MM.1S (cell line): ENCODE data around the gene MICAL2.

Experiments
- DNase-seq: peaks from one replicate; pipeline ENCODE4 v3.0.0-alpha.2; 2015
- H2AFZ ChIP-seq: fragments of 300-600 bp; sonication (generic); 2 replicates; pipeline ENCODE4 v1.6.0; 2016; ENCODE audit warnings: antibody characterized with exemption, low read length
- H3F3A ChIP-seq: fragments of 300-600 bp; sonication (generic); 2 replicates; pipeline ENCODE4 v1.6.1; 2016; ENCODE audit warnings: mild to moderate bottlenecking, antibody characterized with exemption, low read length, moderate library complexity, mixed read lengths; ENCODE audit not compliant: insufficient read depth
- H3K27ac ChIP-seq: fragments of 300-600 bp; sonication (generic); 2 replicates; pipeline ENCODE4 v1.5.1; 2016; ENCODE audit warnings: mild to moderate bottlenecking, low read length
- H3K27me3 ChIP-seq: fragments of 300-600 bp; sonication (generic); replicated peaks from 2 replicates; pipeline ENCODE4 v1.6.0; 2016; ENCODE audit warnings: low read length; ENCODE audit not compliant: insufficient read depth
- H3K36me3 ChIP-seq: fragments of 300-600 bp; sonication (generic); replicated peaks from 2 replicates; pipeline ENCODE4 v1.6.1; 2016; ENCODE audit warnings: mild to moderate bottlenecking, low read length, mixed read lengths; ENCODE audit not compliant: insufficient read depth
- H3K4me1 ChIP-seq: fragments of 300-600 bp; sonication (generic); 2 replicates; pipeline ENCODE4 v1.6.1; 2016; ENCODE audit warnings: low read length, mixed read lengths
- H3K4me2 ChIP-seq: fragments of 300-600 bp; sonication (generic); 2 replicates; pipeline ENCODE4 v1.6.0; 2016; ENCODE audit warnings: low read depth, low read length
- H3K4me3 ChIP-seq: fragments of 300-600 bp; sonication (generic); 2 replicates; pipeline ENCODE4 v1.5.1; 2016; ENCODE audit warnings: low read length, mixed read lengths
- H3K79me2 ChIP-seq: fragments of 300-600 bp; sonication (generic); 2 replicates; pipeline ENCODE4 v1.6.1; 2016; ENCODE audit warnings: mixed run types, low read length, mixed read lengths
- H3K9ac ChIP-seq: fragments of 300-600 bp; sonication (generic); 2 replicates; pipeline ENCODE4 v1.6.1; 2016; ENCODE audit warnings: low read length, mixed read lengths
- H3K9me2 ChIP-seq: fragments of 300-600 bp; sonication (generic); replicated peaks from 2 replicates; pipeline ENCODE4 v1.6.1; 2016; ENCODE audit warnings: mild to moderate bottlenecking, low read length, mixed read lengths; ENCODE audit not compliant: insufficient read depth
- H3K9me3 ChIP-seq: fragments of 300-600 bp; sonication (generic); replicated peaks from 2 replicates; pipeline ENCODE4 v1.6.1; 2016; ENCODE audit warnings: mild to moderate bottlenecking, low read length, mixed read lengths; ENCODE audit not compliant: insufficient read depth
- H4K20me1 ChIP-seq: fragments of 300-600 bp; sonication (generic); 2 replicates; pipeline ENCODE4 v1.6.1; 2016; ENCODE audit warnings: mild to moderate bottlenecking, low read length, moderate library complexity, mixed read lengths; ENCODE audit not compliant: insufficient read depth
- EZH2 ChIP-seq: fragments of 300-600 bp; sonication (generic); optimal IDR thresholded peaks from 2 replicates; pipeline ENCODE3; 2017; ENCODE audit warnings: low read depth, mild to moderate bottlenecking, antibody characterized with exemption, low read length, mixed read lengths
- EZH2phosphoT487 ChIP-seq: fragments of 300-600 bp; sonication (generic); IDR thresholded peaks from 2 replicates; pipeline ENCODE4 v1.6.1; 2018; ENCODE audit warnings: antibody characterized with exemption, low read length
- TF ChIP-seq, protein P1 (sequence below): fragments of 300-600 bp; sonication (generic); IDR thresholded peaks from 2 replicates; pipeline ENCODE4 v1.5.1; 2016; ENCODE audit warnings: antibody characterized with exemption, low read length, mixed read lengths

The MICAL2 gene

DNA sequence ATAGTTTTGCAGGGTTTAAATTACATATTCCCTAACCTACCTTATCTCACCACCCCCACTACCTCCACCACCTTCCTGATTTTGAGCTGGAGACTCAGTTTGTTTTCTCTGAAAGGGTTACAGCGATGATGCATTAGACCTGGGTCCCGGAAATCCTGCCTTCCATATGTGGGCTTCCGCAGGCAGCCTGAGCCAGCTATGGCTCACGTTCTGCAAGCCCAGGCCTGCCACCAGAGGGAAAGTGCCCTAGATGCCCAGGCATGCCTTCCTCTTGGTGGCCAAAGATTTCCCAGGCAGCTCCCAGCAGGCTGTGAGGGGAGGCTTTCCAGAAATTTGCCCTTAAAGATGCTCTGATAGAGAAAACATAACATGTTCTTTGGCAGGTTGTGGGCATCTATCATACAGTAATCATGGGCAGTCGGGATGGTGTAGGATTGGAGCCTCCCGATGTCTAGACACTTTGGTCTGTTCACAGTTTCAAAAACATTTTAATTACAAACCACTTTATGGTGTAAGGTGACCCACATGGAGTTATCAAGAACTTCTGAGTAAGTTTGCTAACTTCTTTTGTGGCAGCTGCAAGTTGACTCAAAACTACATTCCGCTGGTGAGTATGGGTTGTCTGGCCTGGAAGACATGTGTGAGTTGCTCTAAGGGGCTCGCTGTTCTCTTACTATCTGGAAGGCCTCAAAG lies 79.3 kb downstream of the MICAL2 start:
- Histone ChIP-seq H3K4me2 (peak overlapping the region; percentile 16; the same call in 1 of the 2 replicates), H3F3A (no peaks in the 10 kb centered on the region), H3K4me3 (no peak overlapping the region), H4K20me1 (no peaks in the 10 kb centered on the region), H3K9me3 (no peaks in the 10 kb centered on the region), H3K36me3 (no peaks in the 10 kb centered on the region), H3K9me2 (no peaks in the 10 kb centered on the region), H3K27ac (no peak overlapping the region), H3K79me2 (no peaks in the 10 kb centered on the region), H3K27me3 (no peaks in the 10 kb centered on the region), H3K4me1 (peaks cover 3% of the 10 kb centered on the region; the same call in 1 of the 2 replicates), H2AFZ (no peak overlapping the region), H3K9ac (no peak overlapping the region)
- no peak for DNase-seq
- TF ChIP-seq EZH2 = no peak

DNA sequence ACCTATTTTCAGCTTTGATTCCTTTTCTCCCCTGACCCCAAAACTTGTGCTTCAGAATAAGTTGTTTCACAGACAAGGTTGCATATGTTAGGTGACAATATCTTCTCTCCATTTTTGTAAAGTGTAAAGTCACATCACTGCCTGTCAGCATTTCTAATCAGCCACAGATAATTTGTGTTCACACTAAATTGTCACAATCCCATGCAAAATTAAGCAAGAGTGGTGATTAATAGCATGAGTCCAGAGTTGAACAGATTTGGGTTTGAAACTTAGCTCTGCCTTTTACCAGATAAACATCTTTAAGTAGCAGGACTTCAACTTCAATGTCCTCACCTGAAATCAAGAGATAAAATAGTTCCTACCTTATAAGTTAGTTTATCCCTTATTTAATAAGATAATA lies 80.1 kb downstream of the MICAL2 start:
- DNase-seq = no peak
- Histone ChIP-seq H3K9me2 (no peaks in the 10 kb centered on the region), H3K36me3 (no peaks in the 10 kb centered on the region), H3K9me3 (no peaks in the 10 kb centered on the region), H3K4me1 (peaks cover 3% of the 10 kb centered on the region; the same call in 1 of the 2 replicates), H3K27me3 (no peaks in the 10 kb centered on the region), H3K4me3 (no peak overlapping the region), H3F3A (no peaks in the 10 kb centered on the region), H3K4me2 (no peak overlapping the region), H2AFZ (no peak overlapping the region), H3K9ac (no peak overlapping the region), H4K20me1 (no peaks in the 10 kb centered on the region), H3K27ac (no peak overlapping the region), H3K79me2 (no peaks in the 10 kb centered on the region)
- no peak for TF ChIP-seq EZH2phosphoT487
- TF ChIP-seq, protein P1, sequence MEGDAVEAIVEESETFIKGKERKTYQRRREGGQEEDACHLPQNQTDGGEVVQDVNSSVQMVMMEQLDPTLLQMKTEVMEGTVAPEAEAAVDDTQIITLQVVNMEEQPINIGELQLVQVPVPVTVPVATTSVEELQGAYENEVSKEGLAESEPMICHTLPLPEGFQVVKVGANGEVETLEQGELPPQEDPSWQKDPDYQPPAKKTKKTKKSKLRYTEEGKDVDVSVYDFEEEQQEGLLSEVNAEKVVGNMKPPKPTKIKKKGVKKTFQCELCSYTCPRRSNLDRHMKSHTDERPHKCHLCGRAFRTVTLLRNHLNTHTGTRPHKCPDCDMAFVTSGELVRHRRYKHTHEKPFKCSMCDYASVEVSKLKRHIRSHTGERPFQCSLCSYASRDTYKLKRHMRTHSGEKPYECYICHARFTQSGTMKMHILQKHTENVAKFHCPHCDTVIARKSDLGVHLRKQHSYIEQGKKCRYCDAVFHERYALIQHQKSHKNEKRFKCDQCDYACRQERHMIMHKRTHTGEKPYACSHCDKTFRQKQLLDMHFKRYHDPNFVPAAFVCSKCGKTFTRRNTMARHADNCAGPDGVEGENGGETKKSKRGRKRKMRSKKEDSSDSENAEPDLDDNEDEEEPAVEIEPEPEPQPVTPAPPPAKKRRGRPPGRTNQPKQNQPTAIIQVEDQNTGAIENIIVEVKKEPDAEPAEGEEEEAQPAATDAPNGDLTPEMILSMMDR = no peak

DNA sequence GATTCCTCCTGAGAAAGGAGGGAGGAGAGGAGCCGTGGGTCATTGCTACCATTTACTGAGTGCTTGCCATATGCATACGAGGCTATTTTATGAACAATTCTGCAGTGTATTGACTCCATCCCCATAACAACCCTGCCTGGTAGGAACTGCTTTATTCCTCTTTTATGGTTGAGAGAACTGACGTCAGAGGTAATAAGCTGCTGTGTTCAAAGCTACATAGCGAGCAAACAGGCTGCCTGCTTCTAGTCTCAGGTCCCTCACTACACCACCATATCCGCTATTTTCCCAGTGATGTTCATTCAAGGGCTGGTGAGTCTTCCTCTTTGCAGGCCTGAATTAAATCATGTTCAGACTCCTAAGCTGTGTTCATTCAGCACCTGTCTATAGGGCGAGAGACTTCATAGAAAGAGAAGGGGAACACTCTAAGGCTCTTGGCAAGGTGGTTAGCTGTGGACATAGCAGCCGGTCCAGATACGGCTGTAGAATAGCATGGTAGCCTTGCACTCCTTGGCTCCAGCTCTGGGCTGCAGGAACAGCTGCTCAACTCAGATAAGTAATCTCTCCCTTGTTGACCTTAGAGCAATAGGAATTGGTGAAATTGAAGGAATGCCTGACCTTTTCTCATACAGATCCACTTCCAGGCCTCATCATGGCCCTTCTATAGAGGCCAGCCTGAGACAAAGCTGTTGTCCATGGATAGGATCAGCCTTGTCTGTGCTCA lies 82.6 kb downstream of the MICAL2 start:
- H3K4me1 ChIP-seq = peaks cover 12% of the 10 kb centered on the region; the same call in 1 of the 2 replicates
- no peak overlapping the region for H3K4me3 ChIP-seq
- H3K36me3 ChIP-seq = no peaks in the 10 kb centered on the region
- H3F3A ChIP-seq = no peaks in the 10 kb centered on the region
- H3K9me3 ChIP-seq = no peaks in the 10 kb centered on the region
- no peaks in the 10 kb centered on the region for H3K79me2 ChIP-seq
- no peaks in the 10 kb centered on the region for H3K27me3 ChIP-seq
- no peaks in the 10 kb centered on the region for H4K20me1 ChIP-seq
- H3K9me2 ChIP-seq = no peaks in the 10 kb centered on the region
- no peak for DNase-seq
- H3K9ac ChIP-seq = no peak overlapping the region
- H3K4me2 ChIP-seq = no peak overlapping the region
- TF ChIP-seq EZH2 = no peak
- TF ChIP-seq, protein P1 = no peak
- TF ChIP-seq EZH2phosphoT487 = no peak
- no peak overlapping the region for H2AFZ ChIP-seq
- H3K27ac ChIP-seq = no peak overlapping the region
